Activated CD4-positive, alpha-beta T cell treated with anti-CD3 and anti-CD28 coated beads for 48 hours (primary cell): Measurements from ENCODE around the gene MIF.
"Not testable (repeated sequence)": the region's sequence is repeated elsewhere in the genome, so short reads cannot be mapped to it uniquely, and the experiment has no call there.

Source experiments
- DNase-seq: peaks from one replicate; pipeline ENCODE4 v3.0.0-alpha.2; 2020

Gene MIF

DNA sequence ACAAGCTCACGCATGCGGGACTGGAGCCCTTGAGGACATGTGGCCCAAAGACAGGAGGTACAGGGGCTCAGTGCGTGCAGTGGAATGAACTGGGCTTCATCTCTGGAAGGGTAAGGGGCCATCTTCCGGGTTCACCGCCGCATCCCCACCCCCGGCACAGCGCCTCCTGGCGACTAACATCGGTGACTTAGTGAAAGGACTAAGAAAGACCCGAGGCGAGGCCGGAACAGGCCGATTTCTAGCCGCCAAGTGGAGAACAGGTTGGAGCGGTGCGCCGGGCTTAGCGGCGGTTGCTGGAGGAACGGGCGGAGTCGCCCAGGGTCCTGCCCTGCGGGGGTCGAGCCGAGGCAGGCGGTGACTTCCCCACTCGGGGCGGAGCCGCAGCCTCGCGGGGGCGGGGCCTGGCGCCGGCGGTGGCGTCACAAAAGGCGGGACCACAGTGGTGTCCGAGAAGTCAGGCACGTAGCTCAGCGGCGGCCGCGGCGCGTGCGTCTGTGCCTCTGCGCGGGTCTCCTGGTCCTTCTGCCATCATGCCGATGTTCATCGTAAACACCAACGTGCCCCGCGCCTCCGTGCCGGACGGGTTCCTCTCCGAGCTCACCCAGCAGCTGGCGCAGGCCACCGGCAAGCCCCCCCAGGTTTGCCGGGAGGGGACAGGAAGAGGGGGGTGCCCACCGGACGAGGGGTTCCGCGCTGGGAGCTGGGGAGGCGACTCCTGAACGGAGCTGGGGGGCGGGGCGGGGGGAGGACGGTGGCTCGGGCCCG, at the start of gene MIF:
Gene MIF (plus strand): TSS at position 439 of the 765 bp plus-strand sequence. CDS start 92 bp downstream, at position 531.
- DNase-seq, result peak; percentile 98

GRCh38 chr22:23844739-23845202, 49.4 kb upstream of the MIF start:
- no peak for DNase-seq

- no peak for DNase-seq
These were observed 48.7 kb upstream of the MIF start for GRCh38 chr22:23845265-23846080.

DNA sequence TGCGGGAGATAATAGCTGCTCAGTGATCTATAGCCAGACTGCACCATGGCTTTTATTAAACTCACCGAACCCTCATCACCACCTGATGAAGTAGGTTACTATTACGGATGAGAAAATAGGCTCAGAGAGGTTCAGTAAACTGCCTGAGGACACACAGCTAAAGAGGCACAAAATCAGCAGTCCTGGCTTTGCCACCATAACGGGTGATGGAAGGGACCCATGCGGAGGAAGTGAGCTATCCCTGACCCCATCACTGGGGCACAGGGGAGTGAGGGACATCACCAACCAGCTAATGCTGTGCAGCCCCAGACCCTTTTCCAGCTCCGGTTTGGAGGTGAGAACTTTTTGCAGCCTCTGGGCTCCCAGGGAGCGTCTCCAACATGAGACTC, 48.1 kb upstream of the MIF start:
- no peak for DNase-seq

DNA sequence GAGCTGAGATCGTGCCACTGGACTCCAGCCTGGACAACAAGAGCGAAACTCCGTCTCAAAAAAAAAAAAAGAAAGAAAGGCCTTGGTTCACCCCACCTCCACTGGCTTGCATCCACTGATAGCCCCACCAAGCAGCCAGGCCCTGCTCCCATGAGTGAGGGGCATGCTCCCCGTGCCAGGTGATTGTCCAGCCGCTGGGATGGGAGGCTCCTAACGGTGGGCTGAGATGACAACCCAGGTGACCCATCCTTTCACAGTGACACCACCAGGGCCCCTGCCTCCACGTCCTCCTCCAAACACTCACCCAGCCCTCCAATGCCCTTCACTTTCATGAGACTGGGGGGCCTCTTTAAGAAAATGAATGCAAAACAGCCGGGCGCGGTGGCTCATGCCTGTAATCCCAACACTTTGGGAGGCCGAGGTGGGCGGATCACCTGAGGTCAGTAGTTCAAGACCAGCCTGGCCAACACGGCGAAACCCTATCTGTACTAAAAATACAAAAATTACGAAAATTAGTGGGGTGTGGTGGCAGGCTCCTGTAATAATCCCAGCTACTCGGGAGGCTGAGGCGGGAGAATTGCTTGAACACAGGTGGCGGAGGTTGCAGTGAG, 46.8 kb upstream of the MIF start:
- DNase-seq, result no peak

- no peak for DNase-seq
These were observed 46.0 kb upstream of the MIF start for GRCh38 chr22:23847991-23848864.

GRCh38 chr22:23849009-23850006, 44.9 kb upstream of the MIF start:
- peak; percentile 90 for DNase-seq

DNA sequence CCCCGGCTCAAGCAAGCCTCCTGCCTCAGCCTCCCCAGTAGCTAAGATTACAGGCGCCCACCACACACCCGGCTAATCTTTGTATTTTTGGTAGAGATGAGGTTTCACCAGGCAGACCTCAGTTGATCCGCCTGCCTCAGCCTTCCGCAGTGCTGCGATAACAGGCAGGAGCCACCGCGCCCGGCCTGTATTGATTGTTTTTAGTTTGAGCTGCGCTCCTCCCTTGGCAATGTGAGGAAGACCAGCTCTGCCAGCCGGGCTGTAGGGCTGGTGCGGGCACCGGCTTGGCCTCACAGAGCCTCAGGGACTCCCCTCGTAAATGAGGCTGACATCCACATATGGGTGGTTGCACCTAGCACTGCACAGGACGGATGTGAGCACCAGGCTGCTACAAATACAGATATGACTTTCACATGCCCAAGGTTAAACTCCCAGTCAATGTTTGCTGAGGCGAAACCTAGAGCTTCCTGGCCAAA, 44.0 kb upstream of the MIF start:
- DNase-seq, result no peak

DNA sequence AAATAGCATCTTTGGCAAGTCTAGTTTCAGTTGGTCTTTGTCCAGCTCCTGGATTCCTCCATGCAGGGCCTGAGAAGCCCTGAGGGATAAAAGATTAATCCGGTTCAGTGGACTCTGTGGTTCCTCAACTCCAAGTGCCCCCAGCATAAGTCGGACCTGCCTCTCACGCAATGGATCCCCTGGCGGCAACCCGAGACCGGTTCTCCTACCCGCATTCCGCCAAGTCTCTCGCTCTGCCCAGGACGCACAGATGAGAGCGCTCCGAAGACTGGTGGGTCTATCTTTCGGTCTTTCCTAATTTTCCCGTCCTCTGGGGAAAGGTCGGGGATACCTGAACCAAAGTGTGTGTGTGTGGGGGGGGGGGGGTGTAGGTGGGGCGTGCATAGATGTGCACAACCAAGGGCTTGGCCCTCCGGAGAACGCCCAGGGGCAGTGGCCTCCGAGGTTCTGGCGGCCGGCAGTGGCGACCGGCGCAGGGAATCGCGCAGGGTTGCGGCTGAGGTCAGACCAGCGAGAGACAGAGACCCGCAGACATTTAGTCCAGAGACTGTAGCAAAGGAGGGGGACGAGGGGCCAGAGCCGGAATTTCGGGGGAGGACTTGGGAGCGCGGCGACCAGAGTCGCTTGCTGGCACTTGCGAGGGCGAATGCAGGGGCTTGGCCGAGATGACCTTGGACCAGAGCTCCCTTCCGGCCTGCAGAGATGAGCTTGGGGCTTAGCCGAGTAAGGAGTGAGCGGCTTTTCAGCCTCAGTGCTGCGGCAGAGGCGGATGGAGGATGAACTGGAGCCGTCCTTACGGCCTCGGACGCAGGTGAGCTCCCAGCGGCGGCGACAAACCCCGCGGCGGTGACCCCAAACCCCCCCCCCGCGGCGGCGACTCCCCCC, 37.2 kb upstream of the MIF start:
- DNase-seq, result peak; percentile 27

DNA sequence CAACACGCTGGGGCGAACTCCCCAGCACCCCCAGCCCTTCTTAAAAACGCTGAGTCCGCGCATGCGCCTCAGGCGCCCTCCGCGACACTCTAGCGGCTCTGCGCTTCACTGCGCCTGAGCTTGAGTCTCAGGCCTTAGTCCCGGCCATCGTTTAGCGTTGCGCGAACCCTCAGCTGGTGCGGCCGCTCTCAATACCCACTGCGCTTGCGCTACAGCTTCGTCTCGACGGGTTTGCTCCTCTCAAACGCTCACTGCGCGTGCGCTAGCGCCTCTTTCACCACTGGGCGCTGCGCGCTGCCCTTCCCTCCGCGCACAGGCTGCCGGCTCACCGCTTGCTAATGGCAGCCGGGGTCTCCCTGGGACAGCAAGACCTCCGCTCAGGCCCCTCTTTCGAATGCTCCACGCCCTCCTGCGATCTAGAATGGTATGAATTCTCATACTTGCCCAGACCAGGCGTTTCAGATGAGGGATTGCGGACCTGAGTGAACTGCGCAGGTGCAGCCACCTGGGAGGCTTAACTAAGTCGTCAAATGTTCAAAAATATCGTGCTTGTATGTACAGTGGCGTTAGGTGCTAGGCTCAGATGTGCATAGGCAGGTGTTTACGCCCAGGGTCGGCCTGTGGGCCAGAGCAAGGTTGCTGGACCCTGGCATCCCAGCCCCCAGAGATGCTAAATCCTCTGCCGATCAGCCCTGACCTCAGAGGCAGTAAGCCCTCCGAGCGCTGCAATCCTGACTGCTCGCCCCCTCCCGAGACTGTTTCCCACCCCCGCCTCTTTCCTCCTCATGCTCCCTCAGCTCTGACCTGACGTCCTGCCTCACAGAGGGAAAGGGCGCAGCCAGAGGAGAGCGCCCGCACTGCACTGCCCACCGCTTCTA, 36.3 kb upstream of the MIF start, which contains the start of gene SLC2A11:
Gene SLC2A11 (plus strand): TSS at position 270 of the 878 bp plus-strand sequence. CDS start 125 bp downstream, at position 395.
- peak; percentile 97 for DNase-seq

GRCh38 chr22:23858484-23858815, 35.7 kb upstream of the MIF start:
- DNase-seq, result no peak

- DNase-seq, result no peak
These were observed 35.0 kb upstream of the MIF start for GRCh38 chr22:23859201-23859600.

DNA sequence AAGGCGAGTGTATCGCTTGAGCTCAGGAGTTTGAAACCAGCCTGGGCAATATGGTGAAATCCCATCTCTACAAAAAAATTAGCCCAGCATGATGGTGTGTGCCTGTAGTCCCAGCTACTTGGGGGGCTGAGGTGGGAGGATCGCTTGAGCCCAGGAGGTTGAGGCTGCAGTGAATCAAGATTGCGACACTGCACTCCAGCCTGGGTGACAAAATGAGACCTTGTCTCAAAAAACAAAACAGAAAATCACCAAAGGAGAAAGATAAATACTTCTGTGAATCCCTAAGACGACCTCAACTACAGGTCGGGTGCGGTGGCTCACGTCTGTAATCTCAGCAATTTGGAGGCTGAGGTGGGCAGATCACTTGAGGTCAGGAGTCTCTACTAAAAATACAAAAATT, 34.0 kb upstream of the MIF start:
- DNase-seq, result not testable (repeated sequence)

DNA sequence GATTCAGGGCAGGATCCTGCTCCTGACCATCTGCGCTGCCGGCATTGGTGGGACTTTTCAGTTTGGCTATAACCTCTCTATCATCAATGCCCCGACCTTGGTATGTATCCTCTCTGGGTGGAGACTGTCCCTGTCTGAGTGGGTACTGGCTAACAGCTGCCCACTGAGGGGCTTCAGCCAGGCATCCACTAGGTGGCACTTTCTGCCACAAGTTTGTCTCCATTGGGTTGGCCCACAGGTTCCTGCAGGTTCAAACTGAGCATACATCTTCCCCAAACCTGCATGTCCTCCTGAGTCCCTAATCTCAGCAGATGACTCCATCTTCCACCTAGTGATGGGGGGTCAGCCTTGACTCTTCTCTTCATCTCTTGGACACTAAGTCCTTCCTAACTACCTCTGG, 32.1 kb upstream of the MIF start:
- DNase-seq, result peak; percentile 57

- not testable (repeated sequence) for DNase-seq
These were observed 29.6 kb upstream of the MIF start for GRCh38 chr22:23864499-23865154.

DNA sequence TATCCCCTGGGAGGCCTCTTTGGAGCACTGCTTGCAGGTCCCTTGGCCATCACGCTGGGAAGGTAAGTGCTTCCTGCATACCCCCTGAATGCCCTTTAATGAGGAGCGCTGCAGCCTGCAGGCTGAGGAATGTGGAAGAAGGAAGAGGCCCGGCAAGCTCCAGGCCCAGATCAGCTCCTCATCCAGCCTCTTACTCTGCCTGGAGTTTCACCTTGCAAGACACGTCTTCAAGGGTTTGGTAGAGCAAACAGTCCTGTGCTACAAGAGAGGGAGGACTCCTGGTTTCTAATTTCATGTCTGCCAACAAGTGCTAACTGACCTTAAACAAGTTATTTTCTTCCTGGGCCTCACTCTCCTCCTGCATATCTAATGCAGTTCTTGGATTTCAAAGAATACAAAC, 25.6 kb upstream of the MIF start:
- no peak for DNase-seq

DNA sequence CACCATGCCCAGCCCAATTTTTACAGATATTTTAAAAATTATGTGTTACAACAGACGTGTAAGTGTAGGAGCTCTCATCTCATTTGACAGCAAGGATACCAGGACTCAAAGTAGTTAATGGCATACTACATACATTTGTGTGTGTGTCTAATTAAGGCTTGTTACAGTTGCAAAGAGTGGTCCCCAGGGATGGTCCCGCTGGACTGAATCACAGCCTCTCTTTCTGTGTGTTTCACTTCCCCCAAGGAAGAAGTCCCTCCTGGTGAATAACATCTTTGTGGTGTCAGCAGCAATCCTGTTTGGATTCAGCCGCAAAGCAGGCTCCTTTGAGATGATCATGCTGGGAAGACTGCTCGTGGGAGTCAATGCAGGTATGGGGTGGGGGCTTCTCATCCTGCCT, 19.3 kb upstream of the MIF start:
- no peak for DNase-seq

- no peak for DNase-seq
These were observed 18.4 kb upstream of the MIF start for GRCh38 chr22:23875801-23876200.
